ENCODE measurements around the gene ATRNL1. TPM values are rescaled to one million over a fixed set of nuclear protein-coding genes. Genes with fewer than 3 reads are reported as not detected.

The ATRNL1 gene
- total RNA-seq, 1 experiment from 2014 or later: 8.8 TPM

DNA sequence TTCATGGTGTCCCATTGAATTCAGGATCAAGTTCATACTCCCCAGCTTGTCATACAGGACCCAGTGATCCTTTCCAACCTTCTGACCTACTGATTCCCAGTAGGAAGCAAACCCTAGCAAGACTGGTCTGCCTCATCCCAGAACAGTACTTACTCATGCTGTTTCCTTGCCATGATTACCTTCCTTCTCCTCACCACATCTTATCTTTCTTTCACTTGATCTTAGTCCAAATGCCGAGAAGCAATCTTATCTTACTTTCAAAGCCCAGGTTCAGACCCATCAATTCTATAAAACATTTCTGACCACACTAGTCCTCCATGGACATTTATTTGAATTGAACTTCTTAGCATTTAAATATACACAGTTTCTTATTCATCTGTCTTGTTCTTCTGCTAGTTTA, 26.6 kb upstream of the ATRNL1 start:
- CTCF ChIA-PET: no interaction called here
- intact Hi-C loops (cut with micrococcal nuclease; ENCODE audit: unreplicated experiment): no loop called here
- Mint-ChIP-seq H3K36me3 (ENCODE audit: insufficient read depth, unreplicated experiment) (no peaks in the 10 kb centered on the region), H3K4me3 (ENCODE audit: low read depth, unreplicated experiment) (no peak overlapping the region), H3K4me1 (ENCODE audit: low read depth, unreplicated experiment) (peaks cover 8% of the 10 kb centered on the region), H3K27ac (ENCODE audit: unreplicated experiment) (no peak overlapping the region), H3K9me3 (ENCODE audit: low read depth, unreplicated experiment) (no peaks in the 10 kb centered on the region), H3K27me3 (ENCODE audit: unreplicated experiment) (peaks cover 24% of the 10 kb centered on the region)
- no TSS peak for BruUV-seq (replicated peaks)
- TF ChIP-seq, protein P1, sequence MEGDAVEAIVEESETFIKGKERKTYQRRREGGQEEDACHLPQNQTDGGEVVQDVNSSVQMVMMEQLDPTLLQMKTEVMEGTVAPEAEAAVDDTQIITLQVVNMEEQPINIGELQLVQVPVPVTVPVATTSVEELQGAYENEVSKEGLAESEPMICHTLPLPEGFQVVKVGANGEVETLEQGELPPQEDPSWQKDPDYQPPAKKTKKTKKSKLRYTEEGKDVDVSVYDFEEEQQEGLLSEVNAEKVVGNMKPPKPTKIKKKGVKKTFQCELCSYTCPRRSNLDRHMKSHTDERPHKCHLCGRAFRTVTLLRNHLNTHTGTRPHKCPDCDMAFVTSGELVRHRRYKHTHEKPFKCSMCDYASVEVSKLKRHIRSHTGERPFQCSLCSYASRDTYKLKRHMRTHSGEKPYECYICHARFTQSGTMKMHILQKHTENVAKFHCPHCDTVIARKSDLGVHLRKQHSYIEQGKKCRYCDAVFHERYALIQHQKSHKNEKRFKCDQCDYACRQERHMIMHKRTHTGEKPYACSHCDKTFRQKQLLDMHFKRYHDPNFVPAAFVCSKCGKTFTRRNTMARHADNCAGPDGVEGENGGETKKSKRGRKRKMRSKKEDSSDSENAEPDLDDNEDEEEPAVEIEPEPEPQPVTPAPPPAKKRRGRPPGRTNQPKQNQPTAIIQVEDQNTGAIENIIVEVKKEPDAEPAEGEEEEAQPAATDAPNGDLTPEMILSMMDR (IDR thresholded peaks at IDR 0.05; ENCODE audit: unreplicated experiment): no peak
- DNase-seq: no peak

DNA sequence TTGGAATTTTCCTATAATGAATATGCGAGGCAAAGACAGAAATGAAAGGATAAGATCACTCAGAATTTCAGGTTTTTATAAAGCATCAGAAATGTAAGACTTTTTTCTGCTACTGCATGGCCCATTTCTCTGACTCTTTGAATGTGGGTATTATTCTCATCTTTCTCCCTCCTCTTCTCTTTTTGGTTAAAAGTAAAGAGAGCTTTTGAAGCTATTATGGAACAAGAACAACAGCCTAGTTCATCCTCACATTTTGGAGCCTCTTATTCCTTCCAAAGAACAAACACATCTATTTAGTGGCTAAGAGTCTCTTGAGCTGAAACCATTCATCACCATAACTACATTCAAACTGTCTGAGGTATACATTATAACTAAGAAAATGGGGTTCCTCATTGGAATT, 19.4 kb upstream of the ATRNL1 start:
- H3K27ac Mint-ChIP-seq (ENCODE audit: unreplicated experiment): no peak overlapping the region
- no peaks in the 10 kb centered on the region for H3K36me3 Mint-ChIP-seq (ENCODE audit: insufficient read depth, unreplicated experiment)
- no peaks in the 10 kb centered on the region for H3K4me1 Mint-ChIP-seq (ENCODE audit: low read depth, unreplicated experiment)
- CTCF ChIA-PET: no interaction called here
- intact Hi-C loops (cut with micrococcal nuclease; ENCODE audit: unreplicated experiment): no loop called here
- no peak for DNase-seq
- no peak overlapping the region for H3K4me3 Mint-ChIP-seq (ENCODE audit: low read depth, unreplicated experiment)
- no TSS peak for BruUV-seq (replicated peaks)
- H3K9me3 Mint-ChIP-seq (ENCODE audit: low read depth, unreplicated experiment): no peaks in the 10 kb centered on the region
- TF ChIP-seq, protein P1 (IDR thresholded peaks at IDR 0.05; ENCODE audit: unreplicated experiment): no peak
- no peaks in the 10 kb centered on the region for H3K27me3 Mint-ChIP-seq (ENCODE audit: unreplicated experiment)

DNA sequence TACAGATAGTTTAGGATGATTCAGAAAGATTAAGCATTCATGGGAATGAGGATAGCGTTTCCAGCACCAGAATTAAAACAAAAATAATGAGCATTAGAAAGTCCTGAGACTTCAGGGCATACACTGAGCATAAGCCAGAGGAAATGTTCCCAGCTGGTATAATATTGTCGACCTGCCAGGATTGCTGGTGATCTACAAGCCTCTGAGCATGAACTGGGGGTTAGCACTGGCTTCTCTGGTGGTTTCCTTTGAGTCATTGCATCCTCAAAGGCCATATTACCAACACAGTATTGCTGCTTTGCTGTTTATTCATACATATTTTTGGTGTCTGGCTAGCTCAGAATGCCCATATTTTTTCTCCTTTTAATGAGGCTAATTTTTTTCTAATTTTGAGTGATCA, 10.7 kb upstream of the ATRNL1 start:
- no peak overlapping the region for H3K4me3 Mint-ChIP-seq (ENCODE audit: low read depth, unreplicated experiment)
- no peaks in the 10 kb centered on the region for H3K36me3 Mint-ChIP-seq (ENCODE audit: insufficient read depth, unreplicated experiment)
- no peaks in the 10 kb centered on the region for H3K27me3 Mint-ChIP-seq (ENCODE audit: unreplicated experiment)
- TF ChIP-seq, protein P1 (IDR thresholded peaks at IDR 0.05; ENCODE audit: unreplicated experiment): no peak
- intact Hi-C loops (cut with micrococcal nuclease; ENCODE audit: unreplicated experiment): no loop called here
- CTCF ChIA-PET: no interaction called here
- no TSS peak for BruUV-seq (replicated peaks)
- H3K4me1 Mint-ChIP-seq (ENCODE audit: low read depth, unreplicated experiment): no peaks in the 10 kb centered on the region
- no peak overlapping the region for H3K27ac Mint-ChIP-seq (ENCODE audit: unreplicated experiment)
- DNase-seq: no peak
- peaks cover 12% of the 10 kb centered on the region for H3K9me3 Mint-ChIP-seq (ENCODE audit: low read depth, unreplicated experiment)

DNA sequence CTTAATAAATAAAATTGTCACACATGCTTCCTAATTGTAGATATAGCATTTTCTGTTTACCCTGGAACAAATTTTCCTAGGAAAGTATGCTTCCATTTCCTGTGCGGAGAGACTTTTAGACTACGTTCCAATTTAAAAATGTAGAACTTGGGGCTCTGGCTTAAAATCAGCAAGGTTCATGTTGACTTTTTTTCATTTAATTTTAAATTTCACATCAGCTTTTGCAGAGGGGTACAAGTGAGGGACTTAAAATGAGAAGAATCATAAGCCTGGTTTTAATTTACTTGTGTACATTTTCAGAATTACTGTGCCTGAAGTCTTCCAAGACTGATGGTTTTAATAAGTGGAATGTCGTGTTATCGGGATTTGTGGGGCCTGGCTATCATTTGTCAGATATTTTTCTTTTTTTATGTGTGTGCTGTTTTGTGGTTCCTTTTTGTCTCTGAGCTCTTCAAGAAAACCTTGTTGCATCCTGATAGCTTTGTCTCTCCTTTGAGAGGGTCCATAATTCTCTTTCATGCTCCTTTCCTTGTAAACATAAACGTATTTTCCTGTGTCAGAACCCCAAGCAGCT, 8.8 kb upstream of the ATRNL1 start:
- no TSS peak for BruUV-seq (replicated peaks)
- intact Hi-C loops (cut with micrococcal nuclease; ENCODE audit: unreplicated experiment): no loop called here
- Mint-ChIP-seq H3K36me3 (ENCODE audit: insufficient read depth, unreplicated experiment) (no peaks in the 10 kb centered on the region), H3K27ac (ENCODE audit: unreplicated experiment) (no peak overlapping the region), H3K4me3 (ENCODE audit: low read depth, unreplicated experiment) (no peak overlapping the region), H3K9me3 (ENCODE audit: low read depth, unreplicated experiment) (peaks cover 11% of the 10 kb centered on the region), H3K4me1 (ENCODE audit: low read depth, unreplicated experiment) (no peaks in the 10 kb centered on the region), H3K27me3 (ENCODE audit: unreplicated experiment) (no peaks in the 10 kb centered on the region)
- CTCF ChIA-PET: no interaction called here
- DNase-seq: no peak
- TF ChIP-seq, protein P1 (IDR thresholded peaks at IDR 0.05; ENCODE audit: unreplicated experiment): no peak

Measured in Calu3 (cell line).